GM21381 (cell line): ENCODE results near the gene KRT17.
A peak's percentile ranks its signal among the peaks of the same experiment; 100 is the strongest.
"Not testable (repeated sequence)": the region's sequence is repeated elsewhere in the genome, so short reads cannot be mapped to it uniquely, and the experiment has no call there.

Experiments
- ATAC-seq: cut with Tn5 transposase; IDR thresholded peaks from one replicate; pipeline ENCODE4 v1.9.1; 2021; ENCODE audit warnings: mild to moderate bottlenecking, moderate library complexity; ENCODE audit not compliant: unreplicated experiment

Gene KRT17

DNA sequence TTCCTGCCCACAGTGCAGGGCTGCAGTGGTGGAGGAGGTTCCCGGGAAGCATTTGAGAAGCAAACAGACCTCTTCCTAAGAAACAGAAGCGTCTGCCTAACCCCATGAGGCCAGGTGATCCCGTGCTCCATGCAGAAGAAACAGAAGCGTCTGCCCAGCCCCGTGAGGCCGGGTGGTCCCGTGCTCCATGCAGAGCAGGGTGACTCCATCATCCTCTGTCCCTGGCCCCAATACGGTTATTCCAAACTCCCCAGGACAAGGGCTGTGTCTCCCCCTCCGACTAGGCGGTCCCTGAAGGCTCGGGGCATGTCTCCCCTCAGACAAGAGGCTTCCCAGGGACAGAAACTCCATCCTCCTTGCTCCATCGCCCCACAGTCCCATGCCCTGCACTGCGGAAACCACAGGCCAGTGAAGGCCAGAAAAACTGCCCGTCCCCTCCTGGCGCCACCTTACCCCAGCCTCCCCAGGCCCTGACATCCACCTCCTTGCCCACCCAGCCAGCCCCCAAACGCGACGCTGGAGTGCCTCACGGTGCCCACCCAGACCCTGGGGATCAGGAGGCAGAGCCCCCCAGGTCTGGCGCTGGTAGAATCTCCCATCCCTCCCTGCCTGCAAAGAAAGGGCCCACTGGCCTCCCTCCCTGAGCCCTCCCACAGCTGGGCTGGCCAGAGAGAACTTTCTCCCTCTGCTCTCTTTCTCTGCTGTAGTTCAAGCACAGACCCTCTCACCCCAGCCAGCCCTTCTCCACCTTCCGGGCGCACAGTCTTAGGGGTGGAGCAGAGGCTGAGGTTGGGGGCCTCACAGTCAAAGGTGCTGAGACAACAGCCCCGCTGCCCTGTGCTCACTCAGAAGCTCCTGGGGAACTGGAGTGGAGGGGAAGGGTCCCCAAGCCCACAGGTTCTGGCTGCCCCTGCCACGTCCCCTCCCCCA lies 30.6 kb upstream of the KRT17 start:
- ATAC-seq: no peak

DNA sequence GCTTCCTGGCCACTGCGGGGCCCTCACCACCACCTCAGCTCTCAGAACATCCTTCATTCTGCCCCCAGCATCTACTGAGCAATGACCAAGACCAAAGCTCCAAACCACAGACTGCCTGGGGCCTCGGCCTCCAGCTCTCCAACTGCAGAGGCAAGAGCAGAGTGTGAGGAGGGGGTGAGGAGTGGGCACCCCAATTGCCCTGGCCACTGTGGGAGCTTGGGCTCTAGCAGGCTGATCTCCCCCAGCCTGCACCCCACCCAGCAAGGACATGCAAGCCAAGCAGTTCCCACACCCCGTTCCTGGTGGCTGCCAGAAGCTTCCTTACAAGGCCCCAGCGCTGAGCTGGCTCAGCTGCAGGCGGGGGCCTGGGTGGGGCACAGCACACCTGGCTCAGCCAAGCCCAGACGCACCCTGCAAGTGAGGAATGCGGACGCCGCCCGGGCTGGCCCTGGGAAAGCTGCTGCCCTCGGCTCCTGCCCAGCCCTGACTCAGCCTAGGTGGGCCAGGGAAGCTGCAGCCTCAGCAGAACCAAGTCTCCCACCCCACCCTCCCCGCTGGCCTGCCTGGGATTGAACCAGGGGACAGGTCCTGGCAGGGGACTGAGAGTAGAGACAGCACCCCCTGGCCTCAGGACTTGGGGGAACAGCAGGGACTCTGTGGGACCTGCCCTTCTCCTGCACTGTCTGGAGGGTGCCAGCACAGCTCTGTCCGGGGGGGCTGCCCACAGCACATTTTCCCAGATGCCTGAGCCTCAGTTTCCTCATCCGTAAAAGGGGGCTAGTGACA lies 29.7 kb upstream of the KRT17 start:
- ATAC-seq: no peak

DNA sequence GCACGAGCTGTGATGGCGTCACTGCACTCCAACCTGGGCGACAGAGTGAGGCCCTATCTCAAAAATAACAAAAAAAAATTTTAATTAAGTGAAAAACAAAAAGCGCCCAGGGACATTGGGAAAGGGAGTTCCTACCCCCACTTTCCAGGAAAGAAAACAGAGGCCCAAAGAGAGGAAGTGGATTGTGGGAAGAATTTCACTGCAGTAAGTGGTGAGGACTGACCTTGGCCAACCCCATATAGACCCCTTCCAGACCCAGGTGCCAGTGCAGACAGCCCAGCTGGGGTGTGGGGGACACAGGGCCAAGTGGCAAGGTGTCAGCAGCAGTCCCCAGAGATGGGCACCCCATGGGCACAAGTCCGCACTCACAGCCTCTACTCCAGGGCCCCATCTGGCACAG lies 29.0 kb upstream of the KRT17 start:
- no peak for ATAC-seq

GRCh38 chr17:41652461-41652970 lies 28.1 kb upstream of the KRT17 start:
- no peak for ATAC-seq

DNA sequence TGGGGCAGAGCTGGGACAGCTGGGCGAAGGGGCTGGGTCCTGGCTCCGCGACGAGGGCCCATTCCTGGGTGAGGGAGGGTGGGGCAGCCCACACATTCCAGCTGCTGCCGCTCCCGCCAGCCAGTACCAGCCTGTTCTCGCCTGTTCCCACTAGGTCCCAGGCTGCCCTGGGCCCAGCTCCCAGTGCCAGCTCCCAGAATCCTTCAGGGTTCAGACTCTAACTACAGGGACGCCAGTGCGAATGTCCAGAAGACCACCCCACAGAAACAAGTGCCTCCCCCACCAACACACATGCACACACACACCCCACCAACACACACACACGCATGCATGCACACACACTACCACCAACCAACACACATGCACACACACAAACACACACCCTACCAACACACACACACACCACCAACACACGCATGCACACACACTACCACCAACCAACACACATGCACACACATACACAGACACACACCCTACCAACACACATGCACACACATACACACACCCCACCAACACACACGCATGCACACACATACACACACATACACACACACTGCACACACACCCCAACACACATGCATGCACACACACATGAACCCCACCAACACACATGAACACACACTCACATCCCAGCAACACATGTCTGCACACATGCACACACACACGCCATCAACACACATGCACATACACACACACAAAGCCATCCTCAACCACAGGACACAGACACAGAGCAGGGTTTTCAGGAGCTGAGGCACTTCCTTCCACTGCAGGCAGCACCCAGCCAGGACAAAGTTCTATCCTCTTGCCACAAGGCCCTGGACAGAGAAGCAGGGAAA lies 27.5 kb upstream of the KRT17 start:
- no peak for ATAC-seq

GRCh38 chr17:41650794-41651624 lies 26.6 kb upstream of the KRT17 start:
- no peak for ATAC-seq

DNA sequence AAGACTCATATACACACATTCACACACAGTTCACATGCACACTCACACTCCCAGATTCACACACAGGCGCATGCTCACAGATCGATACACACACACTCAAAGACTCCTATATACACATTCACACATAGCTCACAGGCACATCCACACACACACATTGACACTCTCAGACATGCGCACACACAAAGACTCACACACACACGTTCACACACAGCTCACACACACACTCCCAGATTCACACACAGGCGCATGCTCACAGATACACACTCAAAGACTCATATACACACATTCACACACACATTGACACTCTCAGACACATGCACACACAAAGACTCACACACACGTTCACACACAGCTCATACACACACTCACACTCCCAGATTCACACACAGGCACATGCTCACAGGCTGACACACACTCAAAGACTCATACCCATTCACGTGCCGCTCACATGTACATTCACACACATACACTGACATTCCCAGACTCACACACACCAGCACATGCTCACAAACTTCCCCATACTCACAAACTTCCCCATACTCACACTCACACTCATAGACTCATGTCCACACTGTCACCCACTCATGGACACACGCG lies 25.6 kb upstream of the KRT17 start:
- no peak for ATAC-seq

DNA sequence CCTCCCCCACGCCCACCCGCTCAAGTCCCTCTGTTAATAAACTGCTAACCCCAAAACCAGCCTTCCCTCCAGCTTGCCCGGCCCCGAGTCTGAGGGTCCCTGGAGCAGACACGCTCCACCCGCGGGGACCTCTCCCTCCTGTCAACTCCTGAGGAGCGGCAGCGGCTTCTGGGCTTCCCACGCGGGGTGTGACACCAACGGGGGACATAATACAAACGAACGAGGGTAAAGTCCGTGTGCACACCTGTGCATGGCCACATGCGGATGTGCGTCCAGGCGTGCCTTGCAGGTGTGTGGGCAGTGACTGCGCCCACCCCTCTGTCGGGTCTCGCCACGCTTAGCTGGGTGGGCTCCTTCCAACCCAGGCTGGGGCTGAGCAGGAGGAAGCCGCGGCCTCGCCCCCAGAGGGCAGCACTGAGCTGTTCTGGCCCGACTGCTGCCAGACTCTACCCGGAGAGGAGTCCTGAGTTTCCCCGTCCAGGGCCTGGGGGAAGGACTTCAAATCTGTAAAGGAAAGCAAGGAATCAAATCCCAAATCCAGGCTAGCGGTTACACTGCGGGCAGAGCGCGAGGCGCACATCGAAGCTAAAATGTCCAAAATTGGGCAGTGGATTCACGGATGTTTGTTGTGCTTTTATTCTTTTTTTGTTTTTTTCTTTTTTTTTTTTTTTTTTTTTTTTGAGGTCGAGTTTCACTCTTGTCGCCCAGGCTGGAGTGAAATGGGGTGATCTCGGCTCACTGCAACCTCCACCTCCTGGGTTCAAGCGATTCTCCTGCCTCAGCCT lies 24.2 kb upstream of the KRT17 start:
- peak; percentile 57 for ATAC-seq

DNA sequence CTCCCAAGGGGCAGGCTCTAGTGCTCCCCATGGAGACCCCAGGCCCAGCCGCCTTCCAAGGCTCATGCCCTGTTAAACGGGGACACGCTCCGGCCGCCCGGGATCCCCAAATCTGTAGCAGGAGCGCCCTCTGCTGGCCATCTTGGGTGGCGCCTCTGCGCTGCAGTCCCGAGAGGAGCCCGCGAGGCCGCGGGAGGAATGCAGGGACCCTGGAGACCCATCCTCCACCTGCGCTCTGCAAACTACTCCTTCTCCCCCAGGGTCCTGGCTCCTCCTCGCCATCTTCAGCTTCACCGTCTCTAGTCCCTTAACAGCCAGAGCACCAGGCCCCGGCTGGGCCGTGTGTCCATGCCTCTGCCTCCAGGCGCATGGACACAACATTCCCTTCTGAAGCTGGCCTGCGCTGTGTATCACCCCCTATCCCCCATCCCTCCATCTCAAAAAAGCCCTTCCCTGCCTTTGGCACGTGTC lies 23.6 kb upstream of the KRT17 start:
- no peak for ATAC-seq

DNA sequence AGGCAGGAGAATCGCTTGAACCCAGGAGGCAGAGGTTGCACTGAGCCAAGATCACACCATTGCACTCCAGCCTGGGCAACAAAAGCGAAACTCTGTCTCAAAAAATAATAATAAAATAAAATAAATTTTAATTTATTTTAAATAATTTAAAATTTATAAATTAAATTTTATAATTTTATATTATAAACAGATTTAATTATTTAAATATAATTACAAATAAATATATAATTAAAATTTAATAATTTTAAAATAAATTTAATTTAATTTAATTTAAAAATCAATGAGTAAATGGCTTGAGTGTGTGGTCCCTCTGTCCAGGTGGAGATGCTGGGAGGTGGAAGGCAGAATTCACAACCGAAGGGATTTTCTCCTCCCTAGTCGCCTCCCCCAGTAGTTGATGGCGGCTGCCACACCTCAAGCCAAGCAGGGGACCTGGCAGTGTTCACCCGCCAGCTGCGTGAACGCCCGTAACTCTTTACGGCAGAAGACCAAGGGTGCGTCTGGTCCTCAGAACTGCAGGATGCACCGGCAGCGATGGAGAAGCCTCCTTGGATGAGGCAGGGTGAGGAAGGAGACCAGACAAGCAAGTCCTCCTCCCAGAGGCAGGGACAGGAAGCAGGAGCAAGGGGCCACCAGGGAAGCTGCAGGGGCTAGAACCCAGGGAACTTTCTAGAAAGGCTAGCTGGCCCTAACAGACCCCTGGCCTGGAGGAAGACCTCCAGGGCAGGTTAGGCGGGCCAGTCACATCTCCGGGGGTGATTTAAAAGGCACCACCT lies 22.9 kb upstream of the KRT17 start:
- no peak for ATAC-seq

DNA sequence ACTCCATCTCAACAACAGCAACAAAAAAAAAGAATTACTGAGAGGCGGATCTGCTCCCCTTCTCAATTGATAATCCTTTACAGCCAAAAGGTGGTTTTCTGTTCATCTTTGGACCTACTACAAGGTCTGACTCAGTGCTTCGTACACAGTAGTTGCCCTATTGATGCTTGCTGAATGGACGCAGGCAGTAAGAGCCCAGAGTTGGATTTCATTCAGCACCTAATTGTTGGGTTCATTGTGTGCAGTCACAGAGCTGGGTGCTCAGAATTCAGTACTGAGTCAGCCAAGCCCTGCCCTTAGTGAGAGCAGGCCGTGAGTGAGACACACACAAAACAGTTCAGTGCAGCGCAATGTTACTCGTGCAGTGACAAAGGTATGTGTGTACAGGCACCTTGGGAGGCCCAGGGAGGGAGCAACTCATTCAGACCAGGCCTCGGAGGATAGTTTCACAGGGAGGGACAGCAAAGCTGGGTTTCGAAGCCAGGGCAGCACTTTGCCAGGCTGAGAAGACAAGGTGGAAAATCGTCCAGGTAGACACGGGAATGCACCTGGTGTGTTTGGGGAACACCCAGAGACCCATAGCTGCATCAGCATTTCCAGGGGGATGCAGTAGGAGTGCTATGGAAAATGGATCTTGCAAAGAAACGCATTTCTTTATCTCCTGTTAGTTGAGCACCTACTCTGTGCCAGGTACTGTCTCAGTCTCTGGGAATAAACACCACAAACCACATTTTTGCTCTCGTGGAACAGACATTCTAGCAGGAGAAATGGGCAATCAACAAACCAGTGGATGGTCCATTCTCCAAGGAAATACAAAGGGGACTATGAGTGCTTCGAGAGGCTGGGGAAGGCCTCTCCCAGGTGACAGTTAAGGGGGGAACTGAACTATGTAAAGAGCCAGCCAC lies 18.1 kb upstream of the KRT17 start:
- no peak for ATAC-seq

- ATAC-seq: not testable (repeated sequence)
These were observed 16.2 kb upstream of the KRT17 start for GRCh38 chr17:41640596-41640995.

DNA sequence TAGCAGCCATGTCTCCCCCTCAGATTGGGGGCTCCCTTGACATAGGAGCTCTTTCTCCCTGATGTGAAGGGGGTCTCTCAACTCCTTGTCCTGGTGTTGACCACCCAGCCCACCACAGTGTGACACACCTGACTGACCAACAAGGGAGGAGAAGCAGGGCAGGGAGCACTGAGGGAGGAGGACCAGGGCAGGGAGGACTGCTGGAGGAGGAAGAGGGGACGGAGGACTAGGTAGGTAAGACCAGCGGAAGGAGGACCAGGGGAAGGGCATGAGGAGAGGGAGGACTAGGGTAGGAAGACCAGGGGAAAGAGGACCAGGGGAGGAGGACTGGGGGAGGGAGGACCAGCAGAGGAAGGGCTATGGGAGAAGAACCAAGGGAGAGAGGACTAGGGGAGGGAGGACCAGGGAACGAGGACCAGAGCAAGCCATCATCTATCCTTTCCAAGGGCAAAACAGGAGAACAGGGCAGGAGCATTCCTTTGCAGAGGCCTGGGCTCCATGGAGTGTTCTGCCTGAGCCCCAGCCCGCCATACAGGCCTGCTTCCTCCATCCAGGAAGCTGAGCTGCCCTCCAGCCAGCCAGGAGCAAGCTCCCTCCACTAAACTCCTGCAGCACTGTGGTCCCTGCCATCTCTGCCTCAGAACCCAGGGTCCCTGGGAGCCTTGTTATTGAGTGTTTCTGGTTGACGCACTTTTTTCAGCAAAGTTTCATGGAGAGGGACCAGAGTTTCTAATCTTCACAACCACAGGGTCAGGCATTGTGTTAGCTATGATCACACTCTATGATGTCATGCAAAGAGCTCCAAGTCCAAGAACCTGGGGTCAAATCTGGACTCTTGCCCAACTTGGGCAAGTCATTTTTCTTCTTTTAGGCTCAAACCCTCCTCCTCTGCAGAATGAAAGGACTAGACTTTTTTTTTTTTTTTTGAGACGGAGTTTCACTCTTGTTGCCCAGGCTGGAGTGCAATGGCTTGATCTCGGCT lies 15.4 kb upstream of the KRT17 start:
- ATAC-seq: no peak

GRCh38 chr17:41638941-41639340 lies 14.6 kb upstream of the KRT17 start:
- no peak for ATAC-seq

DNA sequence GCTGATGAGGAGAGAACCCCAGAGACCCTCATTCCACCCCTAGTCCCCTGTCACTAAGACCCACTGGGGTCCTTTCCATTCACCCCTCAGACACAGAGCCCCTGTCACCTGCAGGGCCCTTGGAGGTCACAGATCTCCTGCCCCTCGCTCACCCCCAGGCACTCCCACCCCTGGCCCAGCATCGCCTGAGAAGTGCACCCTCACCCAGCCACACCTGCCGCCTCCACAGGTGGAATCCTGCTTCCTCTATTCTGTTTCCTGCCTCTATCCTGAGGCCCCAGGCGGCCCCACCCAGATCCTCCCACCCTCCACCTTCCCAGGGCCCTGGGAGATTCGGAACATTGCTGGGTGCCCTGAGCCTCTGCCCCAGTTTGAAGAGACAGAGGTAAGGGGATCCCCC lies 13.8 kb upstream of the KRT17 start:
- no peak for ATAC-seq

DNA sequence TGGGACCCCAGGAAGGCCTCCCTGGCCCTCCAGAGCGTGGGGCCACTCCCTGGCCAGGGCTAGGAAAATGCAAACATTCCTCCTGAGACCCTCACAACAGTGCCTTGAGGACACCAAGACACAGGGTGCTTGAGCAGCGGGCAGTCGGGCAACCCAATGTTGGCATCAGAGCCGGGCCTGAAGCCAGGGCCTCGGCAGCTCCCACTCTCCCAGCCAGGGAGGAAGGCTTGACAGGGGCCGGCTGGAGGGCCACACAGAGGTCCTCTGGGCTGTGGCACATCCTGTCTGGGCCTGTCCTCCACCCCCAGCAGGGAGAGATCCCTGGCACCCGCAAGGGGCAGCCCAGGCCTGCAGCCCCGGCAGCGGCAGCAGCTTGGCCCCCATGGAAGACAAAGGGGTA lies 12.3 kb upstream of the KRT17 start:
- ATAC-seq: no peak
